Measurements from ENCODE around the gene PPIF.

GRCh38 chr10:79336276-79336675 lies 11.0 kb upstream of the PPIF start:
- TF ChIP-seq CTCF (IDR thresholded peaks at IDR 0.05) (no peak), POLR2A (IDR thresholded peaks at IDR 0.05) (no peak), POLR2AphosphoS5 (IDR thresholded peaks at IDR 0.05) (no peak)
